ENCODE results near the gene CAPN14.

Gene CAPN14

DNA sequence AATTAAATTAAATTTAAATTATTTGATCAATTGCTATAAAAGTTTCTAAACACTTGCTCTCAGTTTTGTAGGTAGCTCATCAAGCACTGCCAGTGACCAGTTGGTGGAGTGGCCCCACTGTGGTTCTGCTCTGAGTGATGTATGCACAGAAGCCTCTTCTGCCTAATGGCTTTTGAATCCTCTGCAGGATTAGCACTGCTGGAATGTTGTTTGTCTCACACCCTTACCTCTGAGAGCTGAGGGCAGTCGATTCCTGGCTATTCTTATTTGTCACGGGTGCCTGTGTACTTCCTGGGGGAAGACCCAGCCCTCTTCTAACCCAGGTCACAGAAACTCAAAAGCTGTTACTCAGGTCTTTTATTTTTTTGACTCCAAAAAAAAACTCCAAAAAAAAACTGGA is 9.5 kb downstream of the CAPN14 start:
- H3K4me3 ChIP-seq (ENCODE audit: low read depth, low read length): no peak overlapping the region
- no peak for DNase-seq (ENCODE audit: low read depth)
- in situ Hi-C loops (cut with HindIII; ENCODE audit: low sequenced_read_pairs): no loop called here
- TF ChIP-seq CTCF (IDR thresholded peaks at IDR 0.05; ENCODE audit: low read depth, low read length, missing control alignments): no peak

GRCh38 chr2:31205613-31206012 is 11.7 kb downstream of the CAPN14 start:
- in situ Hi-C loops (cut with HindIII; ENCODE audit: low sequenced_read_pairs): no loop called here
- no peak for DNase-seq (ENCODE audit: low read depth)
- H3K4me3 ChIP-seq (ENCODE audit: low read depth, low read length): no peak overlapping the region
- no peak for TF ChIP-seq CTCF (IDR thresholded peaks at IDR 0.05; ENCODE audit: low read depth, low read length, missing control alignments)

DNA sequence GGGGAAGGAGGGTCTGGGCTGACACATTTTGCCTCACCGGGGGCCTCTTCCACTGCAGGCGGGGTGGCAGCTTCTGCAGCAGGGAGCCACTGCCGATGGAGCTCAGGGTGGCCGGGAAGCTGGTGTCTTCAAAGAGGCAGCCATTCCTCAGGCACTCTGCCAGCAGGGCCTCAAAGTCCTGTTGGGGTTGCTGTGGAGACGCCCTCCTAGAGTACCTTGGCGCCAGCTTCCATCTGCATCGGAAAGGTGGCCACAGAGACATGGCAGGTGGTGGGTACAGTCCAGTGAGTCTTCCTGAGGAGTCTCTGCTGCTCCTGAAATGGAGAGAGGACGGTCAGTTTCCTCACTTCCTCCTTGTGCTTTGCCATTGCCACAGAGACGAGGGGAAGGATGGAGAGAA is 12.1 kb downstream of the CAPN14 start:
- no peak for DNase-seq (ENCODE audit: low read depth)
- in situ Hi-C loops (cut with HindIII; ENCODE audit: low sequenced_read_pairs): no loop called here
- TF ChIP-seq CTCF (IDR thresholded peaks at IDR 0.05; ENCODE audit: low read depth, low read length, missing control alignments): no peak
- H3K4me3 ChIP-seq (ENCODE audit: low read depth, low read length): no peak overlapping the region

- no peak for TF ChIP-seq CTCF (IDR thresholded peaks at IDR 0.05; ENCODE audit: low read depth, low read length, missing control alignments)
- in situ Hi-C loops (cut with HindIII; ENCODE audit: low sequenced_read_pairs): no loop called here
- DNase-seq (ENCODE audit: low read depth): no peak
- H3K4me3 ChIP-seq (ENCODE audit: low read depth, low read length): no peak overlapping the region
These were observed 12.5 kb downstream of the CAPN14 start for GRCh38 chr2:31204783-31205182.

DNA sequence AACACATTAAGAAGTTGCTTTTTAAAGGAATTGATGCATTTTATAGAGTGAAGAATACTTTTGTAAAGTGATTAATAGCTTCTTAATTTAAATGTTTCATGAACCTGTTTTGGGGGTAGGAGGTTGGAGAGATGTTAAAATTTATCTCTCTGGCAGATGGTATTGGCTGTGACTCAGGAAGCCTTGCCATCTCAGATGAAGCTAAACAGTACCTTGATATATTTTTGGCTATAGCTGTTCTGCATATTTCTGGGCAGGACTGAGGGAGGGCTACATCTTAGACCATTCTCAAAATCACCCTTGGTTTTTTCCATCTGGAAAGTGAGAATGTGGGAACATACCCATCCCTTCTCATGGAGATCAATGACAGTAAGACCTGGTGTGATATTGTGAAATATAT is 13.4 kb downstream of the CAPN14 start:
- in situ Hi-C loops (cut with HindIII; ENCODE audit: low sequenced_read_pairs): no loop called here
- no peak overlapping the region for H3K4me3 ChIP-seq (ENCODE audit: low read depth, low read length)
- DNase-seq (ENCODE audit: low read depth): no peak
- TF ChIP-seq CTCF (IDR thresholded peaks at IDR 0.05; ENCODE audit: low read depth, low read length, missing control alignments): no peak

DNA sequence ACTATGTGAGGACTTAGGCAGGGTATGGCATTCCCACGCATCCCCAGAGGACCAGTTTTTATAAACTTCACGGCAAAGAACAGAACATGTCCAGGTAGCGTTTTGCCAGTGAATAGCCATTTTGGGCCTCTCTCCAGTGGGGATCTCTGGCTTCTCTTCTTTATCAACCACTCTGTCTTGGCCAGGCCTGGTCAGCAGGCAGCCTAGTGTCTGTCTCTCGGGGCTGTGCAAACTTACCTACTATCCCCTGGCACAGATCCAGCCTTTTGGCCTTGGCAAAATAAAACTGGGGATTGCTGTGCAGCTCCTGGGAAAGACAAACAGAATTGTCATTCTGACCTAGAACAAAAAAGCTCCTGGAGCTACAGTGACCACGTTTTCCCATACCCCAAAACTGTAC is 14.5 kb downstream of the CAPN14 start:
- no peak for DNase-seq (ENCODE audit: low read depth)
- TF ChIP-seq CTCF (IDR thresholded peaks at IDR 0.05; ENCODE audit: low read depth, low read length, missing control alignments): no peak
- no peak overlapping the region for H3K4me3 ChIP-seq (ENCODE audit: low read depth, low read length)
- in situ Hi-C loops (cut with HindIII; ENCODE audit: low sequenced_read_pairs): no loop called here

DNA sequence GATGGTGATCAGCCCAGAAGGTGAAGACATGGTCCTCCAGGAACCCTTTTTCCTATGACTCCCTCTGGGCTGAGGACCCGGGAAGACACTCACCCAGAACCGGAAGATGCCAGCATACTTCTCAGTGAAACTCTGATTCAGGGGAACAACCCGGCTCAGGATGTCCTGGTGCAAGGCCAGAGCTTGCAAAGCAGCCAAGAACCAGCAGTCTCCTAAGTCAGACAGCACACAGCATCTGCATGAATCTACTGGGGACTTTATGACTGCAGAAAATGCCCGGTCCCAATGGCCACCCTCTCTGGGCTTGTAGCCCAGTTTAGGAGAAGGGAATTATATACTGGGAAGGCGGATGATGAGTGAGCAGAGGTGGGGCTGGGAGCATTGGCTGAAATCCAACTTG is 15.3 kb downstream of the CAPN14 start:
- no peak for TF ChIP-seq CTCF (IDR thresholded peaks at IDR 0.05; ENCODE audit: low read depth, low read length, missing control alignments)
- H3K4me3 ChIP-seq (ENCODE audit: low read depth, low read length): no peak overlapping the region
- in situ Hi-C loops (cut with HindIII; ENCODE audit: low sequenced_read_pairs): no loop called here
- DNase-seq (ENCODE audit: low read depth): no peak

Data from astrocyte of the cerebellum (primary cell).